Heart left ventricle (tissue), 16 donors: ENCODE results near the gene LHX5. TPM values are rescaled to one million over a fixed set of nuclear protein-coding genes. Genes with fewer than 3 reads are reported as not detected.

Source experiments
- ATAC-seq, 4 donors: fragments of 200-7000 bp; cut with Tn5 transposase; one replicate each; pipeline ENCODE4 v1.9.1; 2020 to 2022; ENCODE audit warnings: moderate library complexity in 4 of 4, mild to moderate bottlenecking in 3 of 4, moderate number of reproducible peaks in 1 of 4
- DNase-seq, 5 donors: peaks; one replicate each; pipeline ENCODE4 v3.0.0-alpha.2; 2020
- H3K27ac ChIP-seq, 12 donors: fragments of 200-600 bp; sonication (generic) in 4 of 12; one replicate each; pipeline versions ENCODE4 v1.5.0 to v1.8.0; 2016 to 2022; ENCODE audit warnings: mild to moderate bottlenecking in 2 of 12
- H3K27me3 ChIP-seq, 9 donors: fragments of 200-600 bp; sonication (generic) in 2 of 9; one replicate each; pipeline versions ENCODE4 v1.5.1 to v1.8.0; 2016 to 2022; ENCODE audit warnings: mild to moderate bottlenecking in 3 of 9
- H3K36me3 ChIP-seq, 9 donors: fragments of 200-600 bp; sonication (generic) in 2 of 9; one replicate each; pipeline versions ENCODE4 v1.5.0 to v1.8.0; 2018 to 2022; ENCODE audit warnings: mild to moderate bottlenecking in 2 of 9
- H3K4me1 ChIP-seq, 12 donors: fragments of 200-600 bp; sonication (generic) in 4 of 12; one replicate each; pipeline versions ENCODE4 v1.5.0 to v1.8.0; 2016 to 2022; ENCODE audit warnings: mild to moderate bottlenecking in 3 of 12
- H3K4me3 ChIP-seq, 12 donors: fragments of 200-600 bp; sonication (generic) in 4 of 12; one replicate each; pipeline versions ENCODE4 v1.5.0 to v1.8.0; 2017 to 2022; ENCODE audit warnings: mild to moderate bottlenecking in 9 of 12, moderate library complexity in 4 of 12
- H3K9me3 ChIP-seq, 12 donors: fragments of 200-600 bp; sonication (generic) in 4 of 12; one replicate each; pipeline versions ENCODE4 v1.5.0 to v1.8.0; 2016 to 2022; ENCODE audit warnings: mild to moderate bottlenecking in 1 of 12
- CTCF ChIP-seq, 12 donors: fragments of 200-600 bp; sonication (generic) in 4 of 12; IDR thresholded peaks; one replicate each; pipeline versions ENCODE4 v1.5.0 to v1.8.0; 2018 to 2022; ENCODE audit warnings: antibody characterized with exemption in 12 of 12, mild to moderate bottlenecking in 5 of 12
- POLR2A ChIP-seq, 2 donors: fragments of 450-650 bp; IDR thresholded peaks; one replicate each; pipeline ENCODE4 v1.6.1; 2017; ENCODE audit warnings: antibody characterized with exemption in 2 of 2, mild to moderate bottlenecking in 2 of 2, moderate library complexity in 2 of 2
- WGBS, 4 donors: extraction: QIAGEN DNeasy Blood & Tissue Kit in 2 of 4; methylation state at CpG; one replicate each; pipeline versions ENCODE4 v1.1.5 to v1.1.7; 2013 to 2018; 5-methylcytosine and 5-hydroxymethylcytosine counted together
- intact Hi-C, 10 donors: fragments of 100-400 bp; cut with DNase I; formaldehyde crosslinking; loops; one replicate each; pipeline versions ENCODE4 v1.11.1 to v1.14.2; 2022
- polyA plus RNA-seq, 2 donors: library from polyadenylated mRNA; stranded (reverse); fragments of 200-250 nt; gene quantifications; one replicate each; pipeline ENCODE4 v1.2.3, GENCODE V29; 2013
- total RNA-seq, 9 donors: library from RNA; depleted of rRNA in 2 of 9; stranded (reverse); fragments of >200 nt in 2 of 9; fragmentation: NEBNext Ultra II Directional in 3 of 9; extraction: Animal tissue kit (Norgen Biotek cat#: 25700) in 3 of 9; gene quantifications; one replicate each; pipeline versions ENCODE4 v1.1.0 to v1.2.4, GENCODE V29; 2016 to 2023
- donor health status: ischemic (EF 13 %, LVEDD 7.1; RV severe dilation, severe dysfunction).
- donor health status: healthy with polysubstance abuse.
- donor health status: DM: no; HTN: yes; CAD: no.
- donor health status: DM: no; HTN: no; CAD: no.
- donor health status: ischemic (EF 25% LVEDD 6.9; RV normal size, moderate dysfunction).
- donor health status: ischemic (EF 25% LVEDD 5.7; RV mildly dilated, moderate dysfunction).
- donor health status: healthy.
- donor health status: DM: yes; HTN: yes; CAD: no.
- donor health status: ischemic (EF 35%, LVEDD 5.7; RV mildly dilated, moderate dysfunction).
- donor health status: nonischemic (EF 11% LVEDD 7.7; RV severe dilation, severe dysfunction).
- donor health status: DM: yes; HTN: yes; CAD: no.
- donor health status: PGD.
- donor health status: ischemic (EF 29% LVEDD 5.4; RV normal size, mild dysfunction).
- donor health status: nonischemic (EF 23%, LVEDD 6.1; RV moderate dilation, normal function).

The LHX5 gene
- total and polyA plus RNA-seq, 11 donors, result not detected

DNA sequence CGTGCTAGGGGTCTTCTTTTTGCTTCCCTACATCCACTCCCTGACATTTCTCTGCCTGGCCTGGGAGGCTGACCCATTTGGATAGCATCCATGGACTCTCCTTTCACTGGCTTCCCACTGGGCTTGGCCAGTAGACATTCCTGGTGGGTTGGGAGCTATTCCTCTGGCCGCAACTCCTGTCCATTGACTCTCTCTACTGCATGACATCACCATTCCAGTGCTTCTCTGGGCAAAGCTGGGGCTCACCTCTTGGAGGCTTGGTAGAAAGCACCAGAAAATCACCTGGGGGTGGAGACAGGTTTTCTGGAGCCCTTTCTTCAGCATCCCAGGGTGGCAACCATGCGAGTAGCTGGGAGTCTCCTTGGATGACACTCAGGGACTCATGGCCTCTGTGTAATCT is 16.7 kb upstream of the LHX5 start:
- 76 to 84% (median 80%) methylated on average over 3 of the region's 3 CpGs for WGBS, 4 donors
- no peaks in the 10 kb centered on the region for H3K36me3 ChIP-seq
- no peak overlapping the region for H3K4me3 ChIP-seq
- H3K9me3 ChIP-seq, result no peaks in the 10 kb centered on the region
- intact Hi-C loops, result no loop called here
- no peak for ATAC-seq
- DNase-seq, result no peak
- no peaks in the 10 kb centered on the region for H3K4me1 ChIP-seq
- TF ChIP-seq POLR2A (IDR thresholded peaks at IDR 0.05), result no peak
- TF ChIP-seq CTCF (IDR thresholded peaks at IDR 0.05), result no peak
- no peak overlapping the region for H3K27ac ChIP-seq
- peaks cover 0 to 61% (median 13%) of the 10 kb centered on the region in 9 donors for H3K27me3 ChIP-seq

GRCh38 chr12:113486722-113487121 is 15.1 kb upstream of the LHX5 start:
- no peak for ATAC-seq
- peaks cover 5 to 70% (median 22%) of the 10 kb centered on the region in 9 donors for H3K27me3 ChIP-seq
- intact Hi-C loops, result no loop called here
- H3K27ac ChIP-seq, result no peak overlapping the region
- WGBS, 4 donors, result 20 to 30% (median 25%) methylated on average over 4 of the region's 4 CpGs
- no peaks in the 10 kb centered on the region for H3K36me3 ChIP-seq
- no peak overlapping the region for H3K4me3 ChIP-seq
- DNase-seq, result no peak
- no peaks in the 10 kb centered on the region for H3K9me3 ChIP-seq
- TF ChIP-seq POLR2A (IDR thresholded peaks at IDR 0.05), result no peak
- TF ChIP-seq CTCF (IDR thresholded peaks at IDR 0.05), result no peak
- H3K4me1 ChIP-seq, result no peaks in the 10 kb centered on the region

- intact Hi-C loops, result no loop called here
- Histone ChIP-seq H3K4me3 (no peak overlapping the region), H3K4me1 (no peaks in the 10 kb centered on the region), H3K27ac (no peak overlapping the region), H3K27me3 (peaks cover 12 to 81% (median 34%) of the 10 kb centered on the region in 9 donors), H3K36me3 (no peaks in the 10 kb centered on the region), H3K9me3 (no peaks in the 10 kb centered on the region)
- DNase-seq, result no peak
- 0 to 10% (median 3%) methylated on average over 2 of the region's 2 CpGs for WGBS, 4 donors
- TF ChIP-seq CTCF (IDR thresholded peaks at IDR 0.05) (no peak), POLR2A (IDR thresholded peaks at IDR 0.05) (no peak)
- no peak for ATAC-seq
Measured at GRCh38 chr12:113485330-113485729, 13.7 kb upstream of the LHX5 start.

DNA sequence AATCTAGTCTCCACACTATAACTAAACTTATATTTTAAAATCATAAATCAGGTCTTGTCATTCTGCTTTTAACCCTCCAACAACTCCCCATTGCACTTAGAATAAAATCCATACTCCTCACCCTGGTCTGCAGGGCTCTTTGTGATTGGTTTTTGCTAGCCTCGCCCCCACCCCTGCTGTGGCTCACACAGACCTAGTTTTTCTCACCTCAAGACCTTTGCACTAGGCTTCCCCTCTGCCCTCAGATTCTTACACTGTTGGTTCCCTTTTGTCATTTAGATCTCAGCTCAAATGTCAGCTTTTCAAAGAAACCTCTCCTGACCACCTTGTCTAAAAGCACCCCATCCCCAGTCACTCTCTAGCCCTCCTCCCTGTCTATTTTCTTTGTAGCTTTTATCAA is 10.7 kb upstream of the LHX5 start:
- WGBS, 4 donors, result 2 to 7% (median 5%) methylated on average over 1 of the region's 1 CpG
- intact Hi-C loops, result no loop called here
- no peak for ATAC-seq
- TF ChIP-seq CTCF (IDR thresholded peaks at IDR 0.05), result no peak
- TF ChIP-seq POLR2A (IDR thresholded peaks at IDR 0.05), result no peak
- Histone ChIP-seq H3K9me3 (no peaks in the 10 kb centered on the region), H3K4me3 (no peak overlapping the region), H3K27ac (no peak overlapping the region), H3K36me3 (no peaks in the 10 kb centered on the region), H3K27me3 (peaks cover 36 to 88% (median 62%) of the 10 kb centered on the region in 9 donors), H3K4me1 (peaks cover 0 to 9% (median under 1%) of the 10 kb centered on the region in 12 donors)
- DNase-seq, result no peak
